ENCODE results near the gene MAN1C1.

Gene MAN1C1

GRCh38 chr1:25616095-25616986 lies at the start of gene MAN1C1:
Gene MAN1C1, plus strand, starts transcription at chr1:25616791. Its CDS starts 1,007 bp downstream, at chr1:25617798.
- no peak for DNase-seq

DNA sequence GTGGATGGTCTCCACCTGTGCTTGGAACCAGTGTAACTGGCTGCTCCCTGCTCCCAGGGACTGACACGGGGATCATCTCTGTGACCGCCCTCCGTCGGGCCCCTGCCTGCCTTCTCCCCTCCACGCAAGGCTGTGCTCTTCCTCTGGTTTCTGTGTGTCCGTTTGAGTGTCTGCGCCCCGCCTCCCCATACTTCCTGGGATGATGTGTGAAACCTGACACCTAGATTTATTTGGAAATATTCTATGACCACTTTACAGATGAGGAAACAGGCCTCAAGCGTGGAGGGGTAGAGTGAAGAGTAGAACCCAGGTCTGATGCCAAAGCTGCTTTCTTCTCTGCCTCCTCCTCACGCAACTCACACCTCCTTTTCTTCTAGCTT lies 48.9 kb upstream of the MAN1C1 start:
- no peak for DNase-seq

DNA sequence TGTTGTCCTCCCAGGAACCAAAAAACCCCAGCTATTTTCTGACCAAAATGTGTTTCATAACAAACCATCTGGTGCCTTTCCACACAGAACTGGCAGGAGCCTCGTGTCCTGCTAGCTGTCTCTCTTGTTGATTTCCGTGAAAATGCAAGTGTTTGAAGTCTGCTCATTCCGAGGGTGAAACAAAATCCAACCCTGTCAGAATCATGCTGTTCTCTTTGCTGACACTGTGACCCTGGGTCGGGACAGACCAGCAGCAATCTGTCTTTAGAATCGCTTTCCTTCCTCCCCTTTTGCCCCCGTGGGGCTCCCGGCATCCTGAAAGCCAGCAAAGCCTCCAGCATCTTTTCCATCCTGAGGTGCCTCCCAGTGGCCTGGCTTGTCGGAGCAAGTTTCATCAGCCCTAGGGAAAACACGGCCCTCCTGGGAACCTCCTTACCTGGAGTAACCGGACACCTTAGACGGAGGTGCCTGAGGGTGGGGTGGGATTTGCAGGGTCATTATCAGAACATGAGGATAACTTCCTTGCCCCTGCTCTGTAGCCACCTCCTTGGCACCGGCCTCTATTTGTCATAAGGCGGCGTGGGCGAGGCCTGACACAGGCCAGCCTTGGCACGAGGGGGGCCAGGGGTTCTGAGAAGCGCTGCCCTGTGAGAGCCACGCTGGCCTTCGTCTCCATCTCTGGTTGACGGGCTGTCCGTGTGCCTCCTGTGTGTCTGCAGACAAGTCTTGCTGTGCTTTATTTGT lies 48.3 kb upstream of the MAN1C1 start:
- no peak for DNase-seq

- DNase-seq, result no peak
These were observed 47.6 kb upstream of the MAN1C1 start for GRCh38 chr1:25568834-25569596.

DNA sequence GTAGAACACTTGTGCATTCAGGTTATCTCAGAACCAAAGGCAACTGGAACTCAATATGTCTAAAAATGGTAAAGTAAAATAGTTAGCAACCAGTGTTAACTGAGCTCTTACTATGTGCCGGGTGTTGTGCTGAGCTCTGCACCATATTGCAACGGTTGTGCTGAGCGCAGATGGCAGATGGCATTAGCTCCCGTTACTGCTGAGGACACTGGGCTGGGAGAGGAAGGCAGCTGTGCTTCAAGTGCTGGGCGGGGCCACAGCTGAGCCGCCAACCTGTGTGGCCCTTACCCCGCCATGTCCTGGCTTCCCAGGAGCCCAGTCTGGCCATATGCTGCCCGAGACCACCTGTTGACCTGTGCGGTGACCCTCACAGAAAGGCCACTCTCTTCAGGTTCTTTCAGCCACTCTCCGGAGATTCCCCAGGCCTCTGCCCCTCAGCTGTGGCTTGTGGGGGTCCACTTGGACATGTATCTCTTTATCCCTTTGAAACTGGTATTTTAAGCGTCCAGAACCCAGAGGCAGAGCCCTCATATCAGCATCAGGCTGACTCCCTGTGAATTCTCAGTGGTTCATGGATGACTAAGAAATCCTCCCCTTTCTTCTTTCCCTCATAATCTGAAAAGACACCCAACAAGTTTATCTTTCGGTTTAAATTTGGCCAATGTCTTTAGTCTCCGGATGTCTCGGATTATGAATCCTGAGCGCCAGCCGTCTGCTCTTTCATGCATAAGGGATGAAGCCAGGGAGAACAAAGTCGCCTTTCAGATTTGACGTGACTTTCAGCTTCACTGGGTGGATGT lies 46.8 kb upstream of the MAN1C1 start:
- DNase-seq, result no peak

GRCh38 chr1:25570798-25571521 lies 45.6 kb upstream of the MAN1C1 start:
- no peak for DNase-seq

GRCh38 chr1:25571522-25571970 lies 45.0 kb upstream of the MAN1C1 start:
- no peak for DNase-seq

GRCh38 chr1:25572107-25572506 lies 44.5 kb upstream of the MAN1C1 start:
- no peak for DNase-seq

- DNase-seq, result no peak
These were observed 43.6 kb upstream of the MAN1C1 start for GRCh38 chr1:25572708-25573590.

DNA sequence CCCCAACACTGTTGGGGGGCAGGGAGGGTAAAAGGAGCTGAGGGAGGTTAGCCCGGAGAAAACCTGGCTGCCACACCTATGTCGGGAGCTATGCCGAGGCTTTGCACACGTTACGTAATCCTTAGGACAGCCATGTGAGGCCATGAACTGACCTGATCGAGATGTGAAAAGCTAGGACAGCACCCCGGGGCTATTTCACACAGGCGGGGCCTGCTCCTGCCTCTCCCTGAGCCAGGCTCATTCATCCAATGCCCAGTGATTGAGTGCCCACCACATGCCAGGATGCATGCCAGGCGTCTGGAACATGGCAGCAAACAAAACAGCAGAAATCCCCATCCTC lies 43.0 kb upstream of the MAN1C1 start:
- DNase-seq, result no peak

DNA sequence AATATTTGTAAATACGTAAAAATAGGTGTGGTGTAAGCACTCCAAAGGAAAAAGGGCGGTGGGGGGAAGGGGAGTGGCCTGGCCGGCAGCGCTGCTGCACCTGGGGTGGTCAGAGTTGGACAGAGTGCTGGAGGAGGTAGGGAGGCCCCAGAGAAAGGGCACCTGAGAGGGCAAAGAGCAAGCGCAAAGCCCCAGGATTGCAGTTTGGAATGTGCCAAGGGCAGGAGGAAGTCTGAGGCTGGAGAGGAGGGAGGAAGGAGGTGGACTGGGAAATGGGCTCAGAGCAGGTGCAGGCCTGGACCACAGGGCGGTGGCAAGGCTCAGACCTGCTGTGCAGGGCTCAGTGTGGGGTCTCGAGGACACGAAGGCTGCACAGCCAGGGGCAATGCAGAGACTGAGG lies 42.6 kb upstream of the MAN1C1 start:
- DNase-seq, result no peak

GRCh38 chr1:25575191-25575590 lies 41.4 kb upstream of the MAN1C1 start:
- no peak for DNase-seq

- DNase-seq, result no peak
These were observed 40.0 kb upstream of the MAN1C1 start for GRCh38 chr1:25576459-25577133.

- no peak for DNase-seq
These were observed 39.3 kb upstream of the MAN1C1 start for GRCh38 chr1:25577134-25577920.

GRCh38 chr1:25579292-25580252 lies 37.0 kb upstream of the MAN1C1 start:
- no peak for DNase-seq

DNA sequence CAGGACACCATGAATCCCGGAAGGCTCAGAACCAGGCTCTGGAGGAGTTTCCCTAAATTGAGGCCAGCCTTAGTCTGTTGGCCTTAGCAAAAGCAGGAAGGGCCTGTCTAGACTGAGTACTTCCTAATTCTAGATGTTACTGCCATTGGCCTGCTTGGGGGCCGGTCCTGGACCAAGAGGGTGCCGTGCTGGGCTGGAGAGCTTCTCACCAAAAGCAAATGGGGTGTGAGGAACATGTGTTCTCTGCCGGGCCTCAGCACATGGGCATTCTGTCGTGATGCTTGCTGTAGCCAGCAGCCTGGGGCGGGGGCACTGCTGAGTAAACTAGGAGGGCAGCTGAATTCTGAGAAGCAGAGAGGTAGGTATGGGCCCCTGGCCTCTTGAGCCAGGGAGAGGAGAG lies 35.7 kb upstream of the MAN1C1 start:
- no peak for DNase-seq

DNA sequence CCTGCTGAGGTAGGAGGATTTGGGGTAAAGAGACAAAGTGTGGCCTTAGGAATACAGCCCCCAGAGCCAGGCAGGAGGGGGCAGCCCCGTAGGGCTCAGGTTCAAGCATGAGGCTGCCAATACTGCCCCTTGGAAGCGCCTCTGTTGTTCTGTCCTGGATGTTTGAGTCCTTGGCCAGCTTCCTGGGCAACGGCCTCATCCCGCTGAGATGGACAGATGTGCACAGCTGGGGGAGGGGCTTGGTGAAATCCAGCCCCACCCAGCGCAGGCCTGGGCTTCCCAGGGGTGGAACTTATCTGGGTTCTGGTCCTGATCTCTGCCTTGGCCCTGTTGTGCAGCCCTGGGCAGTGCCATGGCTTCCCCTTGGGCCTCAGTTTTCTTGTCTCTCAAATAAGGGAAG lies 34.8 kb upstream of the MAN1C1 start:
- no peak for DNase-seq

Measured in NCI-H2029 treated with DMSO at 0.1 percent for 48 hours (cell line).